NCI-H69 (cell line): ENCODE results near the gene UGT1A8.

Experiments used
- DNase-seq: peaks from one replicate; lab custom pipeline; 2025; lab: John Stamatoyannopoulos, UW

The UGT1A8 gene

DNA sequence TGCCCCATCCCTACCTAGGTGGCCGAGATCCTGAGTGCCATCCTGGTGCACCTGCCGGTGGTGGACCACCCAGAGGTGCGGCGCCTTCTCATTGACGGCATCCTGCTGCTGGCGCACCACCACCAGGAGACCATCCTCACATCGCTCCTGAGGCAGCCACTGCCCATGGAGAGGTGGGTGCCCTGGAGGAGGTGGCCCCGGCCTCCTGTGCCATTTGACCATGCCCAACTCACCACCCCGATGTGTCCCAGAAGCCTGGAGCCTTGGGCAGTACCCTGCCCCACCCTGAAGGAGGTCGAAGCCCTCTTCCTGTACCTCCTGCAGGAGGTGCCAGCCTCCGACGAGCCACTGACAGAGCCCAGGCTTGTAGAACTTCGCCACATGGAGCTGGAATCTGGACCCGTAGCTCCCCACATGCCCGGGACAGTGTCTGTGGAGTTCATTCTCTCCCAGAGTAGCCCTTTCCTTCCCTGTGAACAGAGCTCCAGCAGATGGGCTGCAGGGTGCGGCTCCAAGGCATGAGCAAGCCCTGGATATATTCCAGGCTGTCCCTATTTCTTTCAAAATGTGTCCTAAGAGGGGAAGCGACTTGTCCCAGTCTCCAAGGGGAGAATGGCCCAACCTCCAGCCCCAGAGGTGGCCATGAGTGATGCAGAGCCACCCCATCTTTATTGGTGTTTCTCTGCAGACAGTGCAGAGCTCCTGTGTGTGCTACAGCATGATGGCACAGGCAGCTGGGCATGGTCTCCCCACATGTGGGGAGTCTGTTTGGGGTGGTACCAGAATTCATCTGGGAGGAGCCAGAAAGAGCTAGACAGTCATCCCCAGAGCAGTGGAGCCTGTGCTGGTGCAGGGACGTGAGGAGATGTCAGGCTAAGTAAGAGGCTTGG lies 202.7 kb downstream of the UGT1A8 start:
- no peak for DNase-seq

DNA sequence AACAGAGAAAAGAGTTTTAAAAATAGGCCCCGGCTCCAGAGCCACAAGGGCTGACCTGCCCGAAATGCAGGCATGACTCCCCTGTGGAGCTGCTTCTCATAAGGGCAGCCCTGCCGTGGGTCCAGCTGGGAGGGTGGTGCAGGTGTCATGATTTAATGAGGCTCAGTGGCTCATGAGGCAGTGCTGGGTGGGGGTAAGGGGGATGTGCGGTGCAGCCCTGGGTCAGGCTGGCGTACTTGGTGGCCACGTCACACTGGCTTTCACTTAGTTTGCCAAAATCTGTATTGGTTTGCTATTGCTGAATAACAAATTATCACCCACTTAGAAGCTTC lies 203.3 kb downstream of the UGT1A8 start:
- no peak for DNase-seq

DNA sequence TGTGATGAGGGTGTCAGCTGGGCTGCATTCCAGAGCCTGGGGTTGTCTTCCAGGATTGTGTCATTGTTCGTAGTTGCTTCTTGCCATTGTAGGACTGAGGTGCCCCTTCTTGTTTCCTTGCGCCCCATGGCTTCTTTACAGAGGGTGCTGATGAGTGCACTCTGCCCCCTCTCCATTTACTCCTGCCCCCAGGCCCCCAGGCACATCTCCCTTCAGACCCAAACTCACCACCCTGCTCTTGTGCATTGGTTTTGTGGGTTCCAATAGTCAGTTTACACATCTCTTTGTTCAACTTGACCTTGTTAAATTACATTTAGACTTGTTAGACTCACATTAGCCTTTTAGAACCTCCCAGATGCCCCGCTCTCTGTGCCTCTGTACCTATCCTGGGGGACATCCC lies 203.8 kb downstream of the UGT1A8 start:
- DNase-seq = no peak

- DNase-seq = no peak
Measured at GRCh38 chr2:233821709-233822100, 204.3 kb downstream of the UGT1A8 start.

- no peak for DNase-seq
Measured at GRCh38 chr2:233822101-233822771, 204.8 kb downstream of the UGT1A8 start.
